MCF 10A (cell line): ENCODE data around the gene NEK11. TPM values are rescaled to one million over a fixed set of nuclear protein-coding genes. Genes with fewer than 3 reads are reported as not detected.

Experiments used
- BruUV-seq: library from RNA; stranded (reverse); fragments of 400-500 nt; replicated peaks from 2 replicates; lab custom pipeline; 2021; lab: Mats Ljungman, UMichigan
- CTCF ChIA-PET: fragments of 300-600 bp; sonication (Branson Sonifier 250); formaldehyde crosslinking; extraction: SDS; loops from one replicate; lab custom pipeline; 2021; ENCODE audit warnings: antibody characterized with exemption, inconsistent platforms; lab: Yijun Ruan, JAX
- POLR2A ChIA-PET: fragments of 300-600, 350-650 bp; sonication (Branson Sonifier 250); formaldehyde crosslinking; extraction: SDS; loops from one replicate; lab custom pipeline; 2020; ENCODE audit warnings: antibody characterized with exemption, inconsistent platforms; lab: Yijun Ruan, JAX
- DNase-seq: peaks from one replicate; pipeline ENCODE4 v3.0.0-alpha.2; 2018; ENCODE audit not compliant: unreplicated experiment
- H3K27ac Mint-ChIP-seq: one replicate; pipeline ENCODE4 v1.8.0; 2022; ENCODE audit warnings: mild to moderate bottlenecking, low read depth, mixed read lengths; ENCODE audit not compliant: unreplicated experiment
- H3K27me3 Mint-ChIP-seq: one replicate; pipeline ENCODE4 v1.8.0; 2022; ENCODE audit warnings: mixed read lengths; ENCODE audit not compliant: insufficient read depth, unreplicated experiment
- H3K36me3 Mint-ChIP-seq: one replicate; pipeline ENCODE4 v1.8.0; 2022; ENCODE audit warnings: mild to moderate bottlenecking, moderate library complexity, mixed read lengths; ENCODE audit not compliant: insufficient read depth, unreplicated experiment
- H3K4me1 Mint-ChIP-seq: one replicate; pipeline ENCODE4 v1.8.0; 2022; ENCODE audit warnings: mixed read lengths; ENCODE audit not compliant: insufficient read depth, unreplicated experiment
- H3K4me3 Mint-ChIP-seq: one replicate; pipeline ENCODE4 v1.8.0; 2022; ENCODE audit warnings: mild to moderate bottlenecking, moderate library complexity, mixed read lengths; ENCODE audit not compliant: unreplicated experiment
- H3K9me3 Mint-ChIP-seq: one replicate; pipeline ENCODE4 v1.8.0; 2022; ENCODE audit warnings: mixed read lengths; ENCODE audit not compliant: unreplicated experiment
- CTCF ChIP-seq: fragments of 200-600 bp; IDR thresholded peaks from one replicate; pipeline ENCODE4 v1.8.0; 2022; ENCODE audit warnings: antibody characterized with exemption, mild to moderate bottlenecking; ENCODE audit not compliant: unreplicated experiment
- intact Hi-C: fragments of 100-400 bp; cut with micrococcal nuclease; formaldehyde crosslinking; loops from 2 replicates; pipeline ENCODE4 v1.14.1; 2022
- total RNA-seq: library from RNA; stranded (reverse); gene quantifications from 2 replicates; pipeline ENCODE4 v1.2.3, GENCODE V29; 2022

The NEK11 gene
- total RNA-seq, 1 experiment from 2014 or later, result 6.9 TPM

GRCh38 chr3:131349946-131350347 lies 323.3 kb downstream of the NEK11 start:
- peaks cover 26% of the 10 kb centered on the region for H3K4me1 Mint-ChIP-seq
- ChIA-PET POLR2A (interaction anchor here (0.8 to 2.1 kb wide), 5 partner anchors 11 to 456 kb away, joined by 3 to 12 read pairs (median 3); partner anchors contain the start of genes ATP2C1 and NUDT16), CTCF (interaction anchor here (0.6 to 1.4 kb wide), 3 partner anchors 30 to 786 kb away, joined by 3 to 5 read pairs (median 3); no protein-coding TSS in a partner anchor)
- no peaks in the 10 kb centered on the region for H3K36me3 Mint-ChIP-seq
- H3K4me3 Mint-ChIP-seq, result no peak overlapping the region
- BruUV-seq, result no TSS peak
- intact Hi-C loops, result no loop called here
- H3K27ac Mint-ChIP-seq, result peak overlapping the region; percentile 61
- H3K9me3 Mint-ChIP-seq, result no peaks in the 10 kb centered on the region
- H3K27me3 Mint-ChIP-seq, result no peaks in the 10 kb centered on the region
- no peak for TF ChIP-seq CTCF
- DNase-seq, result peak; percentile 73

- ChIA-PET CTCF (interaction anchor here (0.7 to 1.4 kb wide), 3 partner anchors 24 to 317 kb away, joined by 3 to 5 read pairs (median 4); no protein-coding TSS in a partner anchor), POLR2A (interaction anchor here (1.3 to 2.1 kb wide), 3 partner anchors 11 to 53 kb away, joined by 3 to 12 read pairs (median 4); partner anchors contain the start of gene NUDT16)
- peaks cover 26% of the 10 kb centered on the region for H3K4me1 Mint-ChIP-seq
- no TSS peak for BruUV-seq
- no peaks in the 10 kb centered on the region for H3K9me3 Mint-ChIP-seq
- H3K36me3 Mint-ChIP-seq, result no peaks in the 10 kb centered on the region
- H3K27me3 Mint-ChIP-seq, result no peaks in the 10 kb centered on the region
- peak; percentile 37 for DNase-seq
- intact Hi-C loops, result no loop called here
- no peak for TF ChIP-seq CTCF
- H3K27ac Mint-ChIP-seq, result no peak overlapping the region
- no peak overlapping the region for H3K4me3 Mint-ChIP-seq
These were observed 323.8 kb downstream of the NEK11 start for GRCh38 chr3:131350506-131350905.

GRCh38 chr3:131353016-131353877 lies 326.6 kb downstream of the NEK11 start:
- Mint-ChIP-seq H3K9me3 (no peaks in the 10 kb centered on the region), H3K36me3 (no peaks in the 10 kb centered on the region), H3K4me3 (no peak overlapping the region), H3K4me1 (peaks cover 31% of the 10 kb centered on the region), H3K27ac (no peak overlapping the region), H3K27me3 (no peaks in the 10 kb centered on the region)
- POLR2A ChIA-PET, result interaction anchor here (0.5 to 0.6 kb wide), 2 partner anchors 12 to 94 kb away, joined by 3 read pairs; no protein-coding TSS in a partner anchor
- intact Hi-C loops, result no loop called here
- BruUV-seq, result no TSS peak
- DNase-seq, result no peak
- CTCF ChIA-PET, result interaction anchor here (0.5 to 1.0 kb wide), 3 partner anchors 24 to 834 kb away, joined by 3 to 4 read pairs (median 3); no protein-coding TSS in a partner anchor
- no peak for TF ChIP-seq CTCF

- intact Hi-C loops, result no loop called here
- Mint-ChIP-seq H3K27me3 (no peaks in the 10 kb centered on the region), H3K4me3 (no peak overlapping the region), H3K27ac (no peak overlapping the region), H3K36me3 (no peaks in the 10 kb centered on the region), H3K9me3 (no peaks in the 10 kb centered on the region), H3K4me1 (peaks cover 27% of the 10 kb centered on the region)
- no peak for DNase-seq
- no peak for TF ChIP-seq CTCF
- BruUV-seq, result no TSS peak
- ChIA-PET POLR2A (no interaction called here), CTCF (interaction anchor here (1.0 kb wide), 1 partner anchor 25 kb away, joined by 3 read pairs; no protein-coding TSS in a partner anchor)
These were observed 327.3 kb downstream of the NEK11 start for GRCh38 chr3:131353986-131354385.
